Esophagus squamous epithelium (tissue), 4 donors: ENCODE measurements around the gene LDLRAD4.
"Not testable (repeated sequence)": the region's sequence is repeated elsewhere in the genome, so short reads cannot be mapped to it uniquely, and the experiment has no call there.

Experiments used
- CTCF ChIP-seq, 6 experiments: fragments of 450-650 bp in 4 of 6; fragments of 200-600 bp in 2 of 6; sonication (generic) in 2 of 6; IDR thresholded peaks; one replicate each; pipeline ENCODE4 v1.5.1; 2016 to 2019; ENCODE audit warnings: antibody characterized with exemption in 6 of 6, mild to moderate bottlenecking in 4 of 6, moderate library complexity in 4 of 6
- POLR2A ChIP-seq, 4 donors: fragments of 450-650 bp; IDR thresholded peaks; one replicate each; pipeline ENCODE4 v1.6.1; 2017; ENCODE audit warnings: antibody characterized with exemption in 4 of 4, mild to moderate bottlenecking in 4 of 4, moderate library complexity in 3 of 4

- TF ChIP-seq CTCF, POLR2A (IDR thresholded peaks at IDR 0.05): not testable (repeated sequence)
Observed at GRCh38 chr18:13346449-13346848, 127.9 kb downstream of the LDLRAD4 start.
